GM12874 (cell line): ENCODE data around the gene MYBPHL.

Experiments used
- CTCF ChIP-seq: IDR thresholded peaks from 2 replicates; pipeline ENCODE4 v1.5.1; 2011; ENCODE audit warnings: low read depth, mild to moderate bottlenecking, control low read depth, low read length, moderate library complexity; ENCODE audit not compliant: insufficient read depth

Gene MYBPHL

DNA sequence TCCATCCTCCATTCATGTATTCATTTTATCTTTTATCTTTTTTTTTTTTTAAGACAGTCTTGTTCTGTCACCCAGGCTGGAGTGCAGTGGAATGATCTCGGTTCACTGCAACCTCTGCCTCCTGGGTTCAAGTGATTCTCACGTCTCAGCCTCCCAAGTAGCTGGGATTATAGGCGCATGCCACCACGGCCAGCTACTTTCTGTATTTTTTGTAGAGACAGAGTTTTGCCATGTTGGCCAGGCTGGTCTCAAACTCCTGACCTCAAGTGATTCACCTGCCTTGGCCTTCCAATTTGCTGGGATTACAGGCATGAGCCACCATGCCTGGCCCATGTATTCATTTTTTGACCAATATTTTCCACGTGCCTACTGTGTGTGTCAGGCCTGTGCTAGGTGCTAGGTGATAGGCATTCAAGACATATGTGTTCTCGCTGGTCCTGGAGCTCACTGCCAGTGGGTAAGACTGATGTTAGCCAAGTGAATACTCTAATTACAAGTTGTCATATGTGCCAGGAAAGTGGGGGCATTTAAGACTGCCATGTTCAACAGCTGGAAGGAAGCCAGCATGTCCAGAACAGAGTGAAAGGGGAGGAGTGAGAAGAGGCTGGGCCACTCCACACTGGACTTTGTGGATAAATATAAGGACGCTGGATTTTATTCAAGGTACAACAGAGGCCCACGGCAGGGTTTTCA, 62.8 kb downstream of the MYBPHL start:
- no peak for TF ChIP-seq CTCF

- TF ChIP-seq CTCF: no peak
Measured at GRCh38 chr1:109243221-109243620, 63.6 kb downstream of the MYBPHL start.

- TF ChIP-seq CTCF: no peak
Measured at GRCh38 chr1:109242387-109242786, 64.4 kb downstream of the MYBPHL start.
